Measurements from ENCODE around the gene LIPM. TPM values are rescaled to one million over a fixed set of nuclear protein-coding genes. Genes with fewer than 3 reads are reported as not detected.

LIPM gene
- total RNA-seq, 4 donors from 2014 or later = not detected

DNA sequence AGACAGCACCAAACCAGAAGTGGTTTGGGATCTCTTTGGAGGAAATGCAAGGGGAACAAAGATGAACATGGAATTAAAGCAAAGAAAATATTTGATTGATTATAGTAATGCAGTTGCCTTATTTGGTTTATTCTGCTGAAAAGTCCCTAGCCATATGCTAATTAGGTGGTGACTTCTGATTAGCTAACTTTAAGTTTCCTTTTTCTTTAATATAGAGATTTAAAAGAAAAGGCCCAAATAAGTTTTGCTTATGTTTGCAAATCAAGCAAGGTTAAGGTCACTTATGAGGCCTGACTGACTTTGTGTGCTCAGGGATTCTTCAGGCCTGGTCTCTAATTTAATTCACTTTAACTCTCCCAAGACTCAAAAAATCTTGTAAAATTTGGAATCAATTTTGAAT is 55.3 kb downstream of the LIPM start:
- peaks cover 4 to 46% (median 22%) of the 10 kb centered on the region in 4 donors for H3K4me1 ChIP-seq
- H3K4me3 ChIP-seq = no peak overlapping the region
- peak overlapping the region; percentile 47 to 54 (median 50) for H3K27ac ChIP-seq
- no peak for TF ChIP-seq EP300 (IDR thresholded peaks at IDR 0.05; ENCODE audit: low read depth)
- TF ChIP-seq, protein P1, sequence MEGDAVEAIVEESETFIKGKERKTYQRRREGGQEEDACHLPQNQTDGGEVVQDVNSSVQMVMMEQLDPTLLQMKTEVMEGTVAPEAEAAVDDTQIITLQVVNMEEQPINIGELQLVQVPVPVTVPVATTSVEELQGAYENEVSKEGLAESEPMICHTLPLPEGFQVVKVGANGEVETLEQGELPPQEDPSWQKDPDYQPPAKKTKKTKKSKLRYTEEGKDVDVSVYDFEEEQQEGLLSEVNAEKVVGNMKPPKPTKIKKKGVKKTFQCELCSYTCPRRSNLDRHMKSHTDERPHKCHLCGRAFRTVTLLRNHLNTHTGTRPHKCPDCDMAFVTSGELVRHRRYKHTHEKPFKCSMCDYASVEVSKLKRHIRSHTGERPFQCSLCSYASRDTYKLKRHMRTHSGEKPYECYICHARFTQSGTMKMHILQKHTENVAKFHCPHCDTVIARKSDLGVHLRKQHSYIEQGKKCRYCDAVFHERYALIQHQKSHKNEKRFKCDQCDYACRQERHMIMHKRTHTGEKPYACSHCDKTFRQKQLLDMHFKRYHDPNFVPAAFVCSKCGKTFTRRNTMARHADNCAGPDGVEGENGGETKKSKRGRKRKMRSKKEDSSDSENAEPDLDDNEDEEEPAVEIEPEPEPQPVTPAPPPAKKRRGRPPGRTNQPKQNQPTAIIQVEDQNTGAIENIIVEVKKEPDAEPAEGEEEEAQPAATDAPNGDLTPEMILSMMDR (IDR thresholded peaks at IDR 0.05) = no peak
- no peak for TF ChIP-seq POLR2AphosphoS5 (IDR thresholded peaks at IDR 0.05)
- no peak for TF ChIP-seq POLR2A (IDR thresholded peaks at IDR 0.05)
- intact Hi-C loops (cut with DNase I; ENCODE audit: low total_unique reads) = no loop called here
- no peaks in the 10 kb centered on the region for H3K36me3 ChIP-seq
- H3K27me3 ChIP-seq = no peaks in the 10 kb centered on the region
- H3K9me3 ChIP-seq = no peaks in the 10 kb centered on the region
- DNase-seq = no peak
- in situ Hi-C loops (cut with MboI; ENCODE audit: low pct_ligation_motif_present in 1 of 4, low pct_unique_long_range_greater_than_20kb in 1 of 4, low sequenced_read_pairs in 3 of 4) = no loop called here

DNA sequence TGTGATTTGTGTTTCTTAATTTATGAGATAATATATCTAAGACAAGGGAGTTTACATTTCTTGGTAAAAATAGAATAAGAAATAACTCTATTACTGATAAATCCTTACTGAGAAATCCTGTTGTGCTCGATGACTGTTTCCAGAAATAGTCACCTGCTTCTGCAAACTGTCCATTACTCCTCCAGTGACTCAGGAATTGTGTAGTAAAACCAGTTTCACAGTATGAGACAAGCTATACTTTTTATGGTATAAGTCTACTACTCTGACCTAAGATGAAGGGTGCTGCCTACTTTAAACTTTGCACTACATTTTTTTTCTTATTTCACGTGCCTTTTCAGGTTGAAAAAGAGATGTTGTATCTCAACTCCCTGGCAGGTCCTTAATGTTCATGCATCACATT is 56.0 kb downstream of the LIPM start:
- no peaks in the 10 kb centered on the region for H3K27me3 ChIP-seq
- peak overlapping the region; percentile 47 to 54 (median 50) for H3K27ac ChIP-seq
- no peak overlapping the region for H3K4me3 ChIP-seq
- DNase-seq = no peak
- H3K9me3 ChIP-seq = no peaks in the 10 kb centered on the region
- H3K36me3 ChIP-seq = no peaks in the 10 kb centered on the region
- 26 to 45% methylated on average over 2 of the region's 2 CpGs for WGBS, 2 donors (ENCODE audit: low coverage in 1 of 2)
- H3K4me1 ChIP-seq = peaks cover 4 to 40% (median 19%) of the 10 kb centered on the region in 4 donors
- TF ChIP-seq POLR2A (IDR thresholded peaks at IDR 0.05) (no peak), POLR2AphosphoS5 (IDR thresholded peaks at IDR 0.05) (no peak), EP300 (IDR thresholded peaks at IDR 0.05; ENCODE audit: low read depth) (no peak)
- TF ChIP-seq, protein P1 (IDR thresholded peaks at IDR 0.05) = no peak
- in situ Hi-C loops (cut with MboI; ENCODE audit: low pct_ligation_motif_present in 1 of 4, low pct_unique_long_range_greater_than_20kb in 1 of 4, low sequenced_read_pairs in 3 of 4) = no loop called here
- intact Hi-C loops (cut with DNase I; ENCODE audit: low total_unique reads) = no loop called here

DNA sequence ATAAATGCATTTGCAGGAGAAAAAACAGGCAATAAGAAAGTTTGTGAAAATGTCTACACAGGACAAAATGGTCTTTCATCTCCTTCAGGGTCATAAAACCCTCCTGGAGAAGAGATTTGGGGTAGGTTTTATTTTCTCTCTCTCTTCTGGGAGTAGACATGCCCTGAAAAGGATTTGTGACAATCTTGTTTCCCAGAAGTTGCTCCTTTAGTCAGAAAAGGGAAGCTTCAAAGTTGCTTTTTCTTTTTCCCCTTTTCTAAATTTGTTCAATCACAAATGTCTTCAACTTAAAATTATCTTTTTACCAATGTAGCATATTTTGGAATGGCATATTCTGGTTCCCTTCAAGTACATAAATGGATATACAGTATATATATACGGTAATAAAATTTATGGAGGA is 58.5 kb downstream of the LIPM start:
- Histone ChIP-seq H3K4me3 (no peak overlapping the region), H3K9me3 (no peaks in the 10 kb centered on the region), H3K27ac (no peak overlapping the region), H3K4me1 (peaks cover 4 to 18% (median 13%) of the 10 kb centered on the region in 4 donors), H3K27me3 (no peaks in the 10 kb centered on the region), H3K36me3 (no peaks in the 10 kb centered on the region)
- WGBS, 2 donors (ENCODE audit: low coverage in 1 of 2) = 0 to 33% methylated on average over 1 of the region's 1 CpG
- DNase-seq = no peak
- intact Hi-C loops (cut with DNase I; ENCODE audit: low total_unique reads) (no loop called here), in situ Hi-C loops (cut with MboI; ENCODE audit: low pct_ligation_motif_present in 1 of 4, low pct_unique_long_range_greater_than_20kb in 1 of 4, low sequenced_read_pairs in 3 of 4) (no loop called here)
- TF ChIP-seq EP300 (IDR thresholded peaks at IDR 0.05; ENCODE audit: low read depth) (no peak), POLR2AphosphoS5 (IDR thresholded peaks at IDR 0.05) (no peak), POLR2A (IDR thresholded peaks at IDR 0.05) (no peak)
- TF ChIP-seq, protein P1 (IDR thresholded peaks at IDR 0.05) = no peak

DNA sequence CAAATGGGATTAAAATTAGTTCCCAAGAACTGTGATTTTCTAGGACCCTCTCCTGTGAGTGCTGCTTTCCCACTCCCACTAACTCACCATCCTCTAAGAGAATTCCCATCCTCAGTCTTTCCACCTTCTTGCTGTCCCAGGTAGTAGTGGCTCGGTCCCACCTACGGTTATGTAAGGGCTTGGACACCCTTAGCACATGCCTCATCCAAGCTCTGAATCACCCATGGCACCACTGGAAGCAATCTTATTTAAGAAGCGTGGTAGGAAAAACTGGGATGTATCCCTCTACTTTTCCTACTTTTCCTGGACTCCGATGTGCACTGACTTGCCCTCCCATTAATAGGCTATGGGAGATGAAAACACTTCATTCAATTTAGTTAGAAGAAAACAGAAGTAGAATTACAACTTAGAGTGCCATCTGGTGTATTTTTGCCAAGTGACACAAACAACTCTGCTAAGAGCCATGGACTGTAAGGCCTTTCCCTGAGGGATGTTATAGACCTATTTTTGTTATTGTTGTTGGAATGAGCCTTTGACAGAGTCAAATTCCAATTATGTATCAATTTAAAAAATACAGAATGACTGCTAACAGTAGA is 62.8 kb downstream of the LIPM start:
- Histone ChIP-seq H3K4me3 (no peak overlapping the region), H3K36me3 (no peaks in the 10 kb centered on the region), H3K4me1 (no peaks in the 10 kb centered on the region), H3K27me3 (no peaks in the 10 kb centered on the region), H3K9me3 (no peaks in the 10 kb centered on the region), H3K27ac (no peak overlapping the region)
- DNase-seq = no peak
- TF ChIP-seq POLR2AphosphoS5 (IDR thresholded peaks at IDR 0.05) = no peak
- TF ChIP-seq EP300 (IDR thresholded peaks at IDR 0.05; ENCODE audit: low read depth) = no peak
- no peak for TF ChIP-seq POLR2A (IDR thresholded peaks at IDR 0.05)
- TF ChIP-seq, protein P1 (IDR thresholded peaks at IDR 0.05) = peak in 4 of 5 experiments; percentile 23 to 48 (median 30)
- intact Hi-C loops (cut with DNase I; ENCODE audit: low total_unique reads) = no loop called here
- 55 to 90% methylated on average over 2 to 4 of the region's 4 CpGs for WGBS, 2 donors (ENCODE audit: low coverage in 1 of 2)
- in situ Hi-C loops (cut with MboI; ENCODE audit: low pct_ligation_motif_present in 1 of 4, low pct_unique_long_range_greater_than_20kb in 1 of 4, low sequenced_read_pairs in 3 of 4) = no loop called here

Measured in transverse colon (tissue), 4 donors.